Measurements from ENCODE around the gene ADAM21.
"Not testable (repeated sequence)": the region's sequence is repeated elsewhere in the genome, so short reads cannot be mapped to it uniquely, and the experiment has no call there.

ADAM21 gene

DNA sequence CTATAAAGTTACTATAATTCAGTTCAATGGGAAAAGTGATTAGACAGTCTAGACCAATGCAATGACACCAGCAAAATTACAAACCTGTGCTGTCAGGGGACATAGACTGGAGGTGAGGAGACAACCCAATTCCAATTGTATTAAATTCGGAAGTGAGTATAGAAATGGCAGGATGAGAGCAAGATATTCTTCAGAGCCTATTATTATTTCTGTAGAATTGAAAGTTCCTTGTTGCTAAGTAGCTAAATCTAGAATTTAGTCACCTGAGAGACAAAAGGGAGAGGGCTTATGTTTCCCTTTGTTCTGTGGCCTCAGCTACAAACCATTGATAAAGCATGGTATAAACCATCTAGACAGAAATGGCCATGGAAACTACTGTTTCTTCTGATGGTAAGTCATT lies at the start of gene ADAM21:
Gene ADAM21 (plus strand): TSS at position 301 of the 400 bp plus-strand sequence. CDS start 5,326 bp downstream, outside the sequence.
- no peak for DNase-seq

DNA sequence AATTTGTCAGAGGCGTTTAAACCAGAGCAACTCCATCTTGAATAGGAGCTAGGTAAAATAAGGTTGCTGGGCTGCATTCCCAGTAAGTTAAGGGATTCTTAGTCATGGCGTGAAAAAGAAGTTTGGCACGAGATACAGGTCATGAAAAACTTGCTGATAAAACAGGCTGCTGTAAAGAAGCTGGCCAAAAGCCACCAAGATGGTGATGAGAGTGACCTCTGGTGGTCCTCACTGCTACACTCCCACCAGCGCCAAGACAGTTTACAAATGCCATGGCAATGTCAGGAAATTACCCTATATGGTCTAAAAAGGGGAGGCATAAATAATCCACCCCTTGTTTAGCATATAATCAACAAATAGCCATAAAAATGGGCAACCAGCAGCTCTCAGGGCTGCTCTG lies 48.6 kb upstream of the ADAM21 start:
- not testable (repeated sequence) for DNase-seq

GRCh38 chr14:70406216-70406615 lies 45.8 kb upstream of the ADAM21 start:
- not testable (repeated sequence) for DNase-seq

- DNase-seq, result no peak
Measured at GRCh38 chr14:70407621-70408020, 44.4 kb upstream of the ADAM21 start.

- no peak for DNase-seq
Measured at GRCh38 chr14:70415788-70416187, 36.2 kb upstream of the ADAM21 start.

DNA sequence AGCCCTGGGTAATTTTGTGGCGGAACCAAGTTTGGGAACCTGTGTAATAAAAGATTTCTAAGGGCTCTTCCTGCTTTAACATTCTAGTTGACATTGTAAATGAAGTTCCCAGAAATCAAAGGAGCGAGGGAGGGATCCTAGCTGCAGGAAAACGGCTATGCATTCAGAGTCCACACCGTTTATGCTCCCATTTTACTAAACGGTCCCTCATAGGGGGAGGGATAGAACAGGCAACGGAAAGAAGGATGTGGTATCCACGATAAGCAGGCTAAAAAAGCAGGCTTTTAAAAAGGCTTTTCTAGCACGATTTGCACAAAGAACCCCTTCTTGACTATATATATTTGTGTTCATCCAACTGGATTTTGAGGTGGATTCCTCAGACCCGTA lies 35.6 kb upstream of the ADAM21 start:
- DNase-seq, result no peak

DNA sequence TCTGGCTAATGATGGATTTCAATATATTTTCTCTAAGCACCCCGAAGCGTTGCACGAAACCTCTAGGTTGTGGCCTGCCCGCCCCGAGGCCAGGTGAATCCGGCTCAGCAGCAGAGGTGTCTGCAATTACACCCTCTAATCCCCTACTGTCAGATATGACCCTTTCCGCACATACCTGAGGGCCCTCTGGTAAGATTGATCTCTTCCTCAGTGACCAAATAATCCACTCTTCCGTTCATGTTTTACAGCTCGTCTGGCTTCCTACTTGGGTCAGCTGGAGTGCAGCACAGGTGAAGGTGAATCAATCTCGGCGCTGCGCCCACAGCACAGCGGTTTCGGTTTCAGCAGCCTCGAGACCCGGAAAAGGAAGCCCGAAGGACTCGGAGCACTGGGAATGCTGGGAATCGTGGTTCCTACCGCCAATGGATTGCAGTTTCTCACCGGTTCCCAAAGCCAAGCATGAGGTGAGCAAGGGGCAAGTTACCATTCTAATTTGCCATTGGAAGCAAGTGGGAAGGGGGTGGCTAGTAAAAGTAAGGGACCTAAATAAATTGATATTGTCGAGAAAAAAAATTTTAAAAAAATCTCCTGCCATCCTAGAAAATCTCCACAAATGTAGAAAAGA lies 35.1 kb upstream of the ADAM21 start, which contains the start of gene SYNJ2BP:
Gene SYNJ2BP (minus strand): TSS at position 366 of the 625 bp plus-strand sequence. CDS start 127 bp downstream, at position 239.
- DNase-seq, result peak; percentile 64 to 65

GRCh38 chr14:70419270-70419931 lies 32.6 kb upstream of the ADAM21 start:
- not testable (repeated sequence) for DNase-seq

DNA sequence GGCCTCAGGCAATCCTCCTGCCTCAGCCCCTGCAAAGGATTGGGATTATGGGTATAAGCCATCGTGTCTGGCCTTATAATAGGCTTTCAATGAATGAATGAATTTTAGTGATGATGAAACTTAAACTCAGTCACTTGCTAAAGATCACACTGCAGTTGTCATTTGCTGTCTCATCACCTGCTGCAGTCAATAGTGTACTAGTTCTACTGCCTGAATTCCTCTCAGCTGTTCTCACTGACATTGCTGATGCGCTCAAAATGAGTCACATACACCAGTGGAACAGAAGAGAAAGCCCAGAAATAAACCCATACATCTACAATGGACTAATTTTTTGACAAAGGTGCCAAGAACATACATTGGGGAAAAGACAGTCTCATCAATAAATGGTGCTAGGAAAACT lies 29.4 kb upstream of the ADAM21 start:
- DNase-seq, result no peak

GRCh38 chr14:70425354-70425753 lies 26.6 kb upstream of the ADAM21 start:
- DNase-seq, result no peak

DNA sequence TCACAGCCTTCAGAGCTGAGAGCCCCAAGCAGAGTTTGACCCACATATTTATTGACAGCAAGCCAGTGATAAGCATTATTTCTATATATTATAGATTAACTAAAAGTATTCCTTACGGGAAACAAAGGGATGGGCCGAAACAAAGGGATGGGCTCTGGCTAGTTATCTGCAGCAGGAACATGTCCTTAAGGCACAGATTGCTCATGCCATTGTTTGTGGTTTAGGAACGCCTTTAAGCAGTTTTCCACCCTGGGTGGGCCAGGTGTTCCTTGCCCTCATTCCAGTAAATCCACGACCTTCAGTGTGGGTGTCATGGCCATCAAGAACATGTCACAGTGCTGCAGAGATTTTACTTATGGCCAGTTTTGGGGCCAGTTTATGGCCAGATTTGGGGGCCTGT lies 25.4 kb upstream of the ADAM21 start:
- DNase-seq, result not testable (repeated sequence)

DNA sequence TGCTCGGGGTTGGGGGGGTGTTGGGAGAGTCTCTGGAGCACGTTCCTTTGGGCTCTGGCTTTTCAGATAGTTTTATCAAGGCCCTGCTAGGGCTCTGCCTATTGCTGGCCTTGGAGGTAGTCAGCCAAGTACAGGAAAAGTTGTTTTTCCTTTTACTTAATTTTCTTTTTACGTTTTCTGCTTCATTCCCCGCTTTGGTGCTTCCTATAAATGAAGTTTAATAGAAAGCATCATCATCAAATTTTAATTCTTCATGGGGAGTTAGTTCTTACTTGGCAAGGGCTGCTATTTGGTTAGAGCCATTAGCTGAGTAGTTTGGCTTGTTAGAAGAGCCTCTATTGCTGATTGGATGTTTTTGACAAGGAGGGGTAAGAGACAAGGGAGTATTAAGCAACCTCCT lies 15.1 kb upstream of the ADAM21 start:
- DNase-seq, result no peak

GRCh38 chr14:70441641-70442040 lies 10.3 kb upstream of the ADAM21 start:
- DNase-seq, result no peak

GRCh38 chr14:70442750-70443149 lies 9.2 kb upstream of the ADAM21 start:
- no peak for DNase-seq

DNA sequence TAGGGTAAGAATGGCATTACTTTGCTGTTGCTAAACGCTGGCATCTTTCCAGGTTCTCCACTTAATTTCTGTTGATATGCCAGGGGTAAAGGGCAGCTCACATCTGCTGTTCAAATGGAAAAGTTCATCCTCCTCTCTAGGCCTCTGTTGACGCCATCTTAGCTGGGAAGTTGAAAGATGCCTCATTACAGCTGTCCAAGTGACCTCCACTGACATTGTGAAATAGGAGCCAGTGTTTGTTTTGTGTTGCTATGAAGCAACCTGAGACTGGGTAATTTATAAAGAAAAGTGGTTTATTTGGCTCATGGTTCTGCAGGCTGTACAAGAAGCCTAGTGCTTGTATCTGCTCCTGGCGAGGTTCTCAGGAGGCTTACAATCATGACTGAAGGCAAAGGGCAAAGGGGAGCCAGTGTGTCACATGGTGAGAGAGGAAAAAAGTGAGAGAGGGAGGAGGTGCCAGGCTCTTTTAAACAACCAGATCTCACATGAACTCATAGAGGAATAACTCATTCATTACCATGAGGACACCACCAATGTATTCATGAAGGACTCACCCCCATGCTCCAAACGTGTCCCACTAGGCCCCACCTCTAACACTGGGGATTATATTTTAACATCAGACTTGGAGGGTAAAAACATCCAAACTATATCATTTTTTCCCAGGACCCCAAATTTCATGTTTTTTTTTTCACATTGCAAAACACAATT lies 3.2 kb upstream of the ADAM21 start:
- DNase-seq, result no peak

DNA sequence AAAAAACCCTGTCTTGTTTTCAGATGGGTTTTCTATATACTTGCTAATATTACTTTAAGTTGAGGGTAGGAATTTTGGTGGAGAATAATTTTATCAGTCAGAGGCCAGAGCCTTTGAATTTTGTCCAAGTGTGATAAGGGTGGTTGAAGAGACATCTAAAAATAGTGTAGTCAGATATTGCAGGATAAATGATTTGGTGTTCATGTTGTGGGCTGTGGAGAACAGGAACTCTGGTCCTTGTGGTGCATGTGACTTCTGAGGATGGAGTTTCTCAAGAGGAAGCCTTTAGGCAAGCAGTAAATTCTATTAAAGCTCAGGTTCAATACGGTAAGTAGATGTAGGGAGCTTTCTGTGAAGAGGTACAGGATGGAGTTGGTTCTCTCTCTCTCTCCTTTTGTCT lies 2.8 kb downstream of the ADAM21 start:
- no peak for DNase-seq

GRCh38 chr14:70468731-70469130 lies 16.8 kb downstream of the ADAM21 start:
- no peak for DNase-seq

- DNase-seq, result not testable (repeated sequence)
Measured at GRCh38 chr14:70470863-70471563, 19.0 kb downstream of the ADAM21 start.

- peak in 1 of 2 donors; percentile 9 for DNase-seq
Measured at GRCh38 chr14:70472253-70473159, 20.5 kb downstream of the ADAM21 start.

DNA sequence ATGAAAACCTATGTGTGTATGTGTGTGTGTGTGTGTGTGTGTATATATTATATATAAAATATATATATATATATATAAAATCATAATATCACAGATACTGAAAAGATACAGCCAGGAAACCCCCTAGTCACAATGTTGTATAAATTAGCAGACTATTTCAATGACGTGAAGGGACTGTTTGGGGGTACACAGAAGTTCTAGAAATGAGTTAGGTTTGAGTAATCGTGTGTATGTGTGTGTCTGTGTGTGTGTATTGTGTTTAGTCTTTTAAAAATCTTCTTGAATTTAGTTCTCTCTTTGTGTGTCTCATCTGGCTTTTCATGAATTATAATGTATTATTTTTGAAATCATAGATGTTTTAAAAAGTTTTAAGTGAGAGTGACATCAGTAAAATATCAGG lies 21.9 kb downstream of the ADAM21 start:
- no peak for DNase-seq

DNA sequence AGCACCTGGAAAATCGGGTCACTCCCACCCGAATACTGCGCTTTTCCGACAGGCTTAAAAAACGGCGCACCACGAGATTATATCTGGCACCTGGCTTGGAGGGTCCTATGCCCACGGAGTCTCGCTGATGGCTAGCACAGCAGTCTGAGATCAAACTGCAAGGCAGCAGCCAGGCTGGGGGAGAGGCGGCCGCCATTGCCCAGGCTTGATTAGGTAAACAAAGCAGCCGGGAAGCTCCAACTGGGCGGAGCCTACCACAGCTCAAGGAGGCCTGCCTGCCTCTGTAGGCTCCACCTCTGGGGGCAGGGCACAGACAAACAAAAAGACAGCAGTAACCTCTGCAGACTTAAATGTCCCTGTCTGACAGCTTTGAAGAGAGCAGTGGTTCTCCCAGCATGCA lies 23.5 kb downstream of the ADAM21 start:
- not testable (repeated sequence) for DNase-seq

Measured in hippocampal formation (tissue), 2 donors.